ENCODE results near the gene OR52N1.

DNA sequence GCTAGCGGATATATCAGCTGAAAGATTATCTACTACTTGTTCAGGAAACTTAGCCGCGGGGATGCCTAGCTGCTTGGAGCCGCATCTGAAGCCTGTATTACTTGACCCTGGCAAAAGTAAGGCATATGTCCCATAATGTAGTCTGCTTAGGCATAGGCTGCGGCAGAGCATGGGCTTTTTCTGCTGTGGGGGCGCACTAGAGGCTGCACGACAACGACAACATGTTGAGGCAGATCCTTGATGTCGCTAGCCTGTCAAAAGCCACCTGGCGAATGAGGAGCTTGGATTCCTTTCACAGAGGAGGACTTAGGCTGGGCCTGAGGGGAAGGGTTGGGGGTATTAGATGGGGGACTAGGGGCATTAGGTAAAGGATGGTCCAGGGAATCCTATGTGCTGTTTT, 16.5 kb upstream of the OR52N1 start:
- TF ChIP-seq TAF1 (IDR thresholded peaks at IDR 0.05; ENCODE audit: low read depth): no peak
- TF ChIP-seq YY1 (IDR thresholded peaks at IDR 0.05; ENCODE audit: low read depth): no peak
- no peak for TF ChIP-seq MAX (IDR thresholded peaks at IDR 0.05)
- no peak for TF ChIP-seq TCF12 (IDR thresholded peaks at IDR 0.05; ENCODE audit: low read depth)
- no peak for TF ChIP-seq CEBPB (IDR thresholded peaks at IDR 0.05)
- no peak for TF ChIP-seq REST (IDR thresholded peaks at IDR 0.05; ENCODE audit: low read depth)
- no peak for TF ChIP-seq CREB1 (IDR thresholded peaks at IDR 0.05; ENCODE audit: low read depth)
- TF ChIP-seq RAD21 (IDR thresholded peaks at IDR 0.05; ENCODE audit: low read depth): no peak
- no peak for TF ChIP-seq EGR1 (IDR thresholded peaks at IDR 0.05)
- TF ChIP-seq FOXM1 (IDR thresholded peaks at IDR 0.05; ENCODE audit: borderline replicate concordance, low read depth): no peak
- no peak for TF ChIP-seq TEAD4 (IDR thresholded peaks at IDR 0.05)
